HepG2 (cell line): ENCODE measurements around the gene LIPN. TPM values are rescaled to one million over a fixed set of nuclear protein-coding genes. Genes with fewer than 3 reads are reported as not detected.

ENCODE experiments used
- ATAC-seq: fragments of 200-7000 bp; cut with Tn5 transposase; 3 replicates; pipeline ENCODE4 v1.9.1; 2020; ENCODE audit warnings: mild to moderate bottlenecking, moderate library complexity
- BruUV-seq: library from RNA; stranded (reverse); fragments of 400-500 nt; replicated peaks from 2 replicates; lab custom pipeline; 2021; lab: Mats Ljungman, UMichigan
- CTCF ChIA-PET: fragments of 300-600 bp; formaldehyde crosslinking; extraction: SDS; loops from one replicate; lab custom pipeline; 2021; ENCODE audit warnings: low total read pairs, inconsistent platforms, low intra/inter-chr PET ratio; lab: Yijun Ruan, JAX
- POLR2A ChIA-PET: fragments of 350-600 bp; sonication (Branson Sonifier 250); formaldehyde crosslinking; loops from one replicate; lab custom pipeline; 2020; ENCODE audit warnings: antibody characterized with exemption, inconsistent platforms; lab: Yijun Ruan, JAX
- DNase-seq: peaks from one replicate; pipeline ENCODE4 v3.0.0-alpha.2; 2015; ENCODE audit warnings: low spot score
- FAIRE-seq: peaks from 3 replicates; lab custom pipeline; 2011; peaks lifted over from hg19 to GRCh38; lab: Jason Lieb, UNC
- H2AFZ ChIP-seq: one replicate; pipeline ENCODE4 v1.6.1; 2011; ENCODE audit warnings: low read length, inconsistent platforms
- H3K27ac ChIP-seq: fragments of 300-600 bp; 3 replicates; pipeline ENCODE4 v1.8.0; 2011; ENCODE audit warnings: mixed run types, mild to moderate bottlenecking, mixed read lengths, low read length, inconsistent platforms; ENCODE audit not compliant: insufficient read depth; ENCODE audit errors: extremely low read length
- H3K27me3 ChIP-seq, 2 experiments: fragments of 200-600 bp in 1 of 2; 2 replicates in 1 of 2; 3 replicates in 1 of 2; pipeline versions ENCODE4 v1.6.0 to v1.8.0; 2011; ENCODE audit warnings: low read length in 2 of 2, mild to moderate bottlenecking in 2 of 2, moderate library complexity in 2 of 2, inconsistent platforms in 1 of 2; ENCODE audit not compliant: insufficient read depth in 2 of 2, control insufficient read depth in 1 of 2
- H3K36me3 ChIP-seq, 2 experiments: fragments of 200-600 bp in 1 of 2; replicated peaks in 1 of 2; 2 replicates in 1 of 2; 3 replicates in 1 of 2; pipeline versions ENCODE4 v1.5.1 to v1.8.0; 2011; ENCODE audit warnings: low read length in 2 of 2, inconsistent platforms in 1 of 2; ENCODE audit not compliant: insufficient read depth in 2 of 2, control insufficient read depth in 1 of 2
- H3K4me1 ChIP-seq: 2 replicates; pipeline ENCODE4 v1.5.1; 2012; ENCODE audit warnings: low read length, inconsistent platforms; ENCODE audit not compliant: insufficient read depth
- H3K4me2 ChIP-seq: 2 replicates; pipeline ENCODE4 v1.6.0; 2011; ENCODE audit warnings: low read depth, low read length, inconsistent platforms
- H3K4me3 ChIP-seq, 3 experiments: fragments of 200-600 bp in 1 of 3; sonication (generic), shearing (Covaris generic) in 1 of 3; replicated peaks in 1 of 3; 2 replicates each; pipeline ENCODE4 v1.5.1; 2011 to 2016; ENCODE audit warnings: low read length in 3 of 3, inconsistent platforms in 2 of 3, low read depth in 2 of 3, mild to moderate bottlenecking in 2 of 3, control low read depth in 1 of 3, mixed read lengths in 1 of 3; ENCODE audit not compliant: insufficient read depth in 1 of 3
- H3K79me2 ChIP-seq: one replicate; pipeline ENCODE4 v1.6.1; 2011; ENCODE audit warnings: low read length, inconsistent platforms; ENCODE audit not compliant: insufficient read depth
- H3K9ac ChIP-seq: 2 replicates; pipeline ENCODE4 v1.6.0; 2011; ENCODE audit warnings: mild to moderate bottlenecking, low read depth, low read length, inconsistent platforms; ENCODE audit not compliant: insufficient read depth
- H3K9me3 ChIP-seq: 2 replicates; pipeline ENCODE4 v1.5.1; 2012; ENCODE audit warnings: mild to moderate bottlenecking, low read length
- H4K20me1 ChIP-seq: 2 replicates; pipeline ENCODE4 v1.6.0; 2011; ENCODE audit warnings: inconsistent platforms, mild to moderate bottlenecking, low read length, moderate library complexity; ENCODE audit not compliant: insufficient read depth
- DMTF1 ChIP-seq: sonication (generic); formaldehyde crosslinking; IDR thresholded peaks from 2 replicates; pipeline ENCODE4 v1.4.0; 2020; ENCODE audit warnings: mild to moderate bottlenecking, missing genetic modification reagents
- EED ChIP-seq: sonication (generic); formaldehyde crosslinking; IDR thresholded peaks from 2 replicates; pipeline ENCODE4 v1.5.0; 2020; ENCODE audit warnings: mild to moderate bottlenecking, missing genetic modification reagents
- GABPB1 ChIP-seq: IDR thresholded peaks from 2 replicates; pipeline ENCODE4 v1.6.1; 2016; ENCODE audit warnings: mild to moderate bottlenecking, missing genetic modification reagents, moderate library complexity, missing compliant biosample characterization
- KAT8 ChIP-seq: IDR thresholded peaks from 2 replicates; pipeline ENCODE4 v1.6.1; 2016; ENCODE audit warnings: missing genetic modification reagents, missing compliant biosample characterization
- KDM5A ChIP-seq: fragments of 200-600 bp; sonication (generic); IDR thresholded peaks from 2 replicates; pipeline ENCODE4 v1.7.0; 2018; ENCODE audit warnings: antibody characterized with exemption, mild to moderate bottlenecking, low read length, borderline replicate concordance
- KDM6A ChIP-seq: IDR thresholded peaks from 2 replicates; pipeline ENCODE4 v1.6.1; 2016; ENCODE audit warnings: low read depth
- PRMT3 ChIP-seq: sonication (generic); formaldehyde crosslinking; IDR thresholded peaks from 2 replicates; pipeline ENCODE4 v1.8.1; 2022; ENCODE audit warnings: low read depth, mild to moderate bottlenecking, moderate library complexity, missing genetic modification reagents, borderline replicate concordance
- THAP8 ChIP-seq: sonication (generic); formaldehyde crosslinking; IDR thresholded peaks from 2 replicates; pipeline ENCODE4 v1.5.1; 2020; ENCODE audit warnings: missing genetic modification reagents, mild to moderate bottlenecking, borderline replicate concordance
- TIGD3 ChIP-seq: sonication (generic); formaldehyde crosslinking; IDR thresholded peaks from 2 replicates; pipeline ENCODE4 v1.5.1; 2020; ENCODE audit warnings: mild to moderate bottlenecking, missing genetic modification reagents, borderline replicate concordance
- TMF1 ChIP-seq: sonication (generic); formaldehyde crosslinking; IDR thresholded peaks from 2 replicates; pipeline ENCODE4 v1.8.1; 2022; ENCODE audit warnings: low read depth, missing genetic modification reagents
- ZNF234 ChIP-seq: sonication (generic); formaldehyde crosslinking; conservative IDR thresholded peaks from 2 replicates; pipeline ENCODE4 v1.5.1; 2020; ENCODE audit warnings: mild to moderate bottlenecking, missing genetic modification reagents
- ZNF34 ChIP-seq: sonication (generic); formaldehyde crosslinking; IDR thresholded peaks from 2 replicates; pipeline ENCODE4 v1.4.0; 2020; ENCODE audit warnings: mild to moderate bottlenecking, missing genetic modification reagents, borderline replicate concordance
- ZNF362 ChIP-seq: sonication (generic); formaldehyde crosslinking; IDR thresholded peaks from 2 replicates; pipeline ENCODE4 v1.4.0; 2020; ENCODE audit warnings: missing genetic modification reagents, mild to moderate bottlenecking, borderline replicate concordance
- ZNF510 ChIP-seq: sonication (generic); formaldehyde crosslinking; IDR thresholded peaks from 2 replicates; pipeline ENCODE4 v1.4.0; 2020; ENCODE audit warnings: low read depth, mild to moderate bottlenecking, missing genetic modification reagents
- ZNF550 ChIP-seq: sonication (generic); formaldehyde crosslinking; IDR thresholded peaks from 2 replicates; pipeline ENCODE4 v1.4.0; 2020; ENCODE audit warnings: mild to moderate bottlenecking, missing genetic modification reagents, borderline replicate concordance
- ZNF704 ChIP-seq: sonication (generic); formaldehyde crosslinking; IDR thresholded peaks from 2 replicates; pipeline ENCODE4 v1.8.1; 2023; ENCODE audit warnings: mild to moderate bottlenecking, inconsistent platforms, moderate library complexity, missing genetic modification reagents, borderline replicate concordance
- ZNF780A ChIP-seq: sonication (generic); formaldehyde crosslinking; IDR thresholded peaks from 2 replicates; pipeline ENCODE4 v1.8.0; 2022; ENCODE audit warnings: mild to moderate bottlenecking, missing genetic modification reagents, moderate library complexity
- ZNF782 ChIP-seq: sonication (generic); formaldehyde crosslinking; IDR thresholded peaks from 2 replicates; pipeline ENCODE4 v1.4.0; 2020; ENCODE audit warnings: missing genetic modification reagents, mild to moderate bottlenecking, borderline replicate concordance
- WGBS: methylation state at CpG from one replicate; pipeline ENCODE4 v1.1.6; 2017; ENCODE audit warnings: low lambda C conversion rate; 5-methylcytosine and 5-hydroxymethylcytosine counted together
- in situ Hi-C: cut with HindIII; loops from 2 replicates; pipeline ENCODE4 v1.10.0; 2017; ENCODE audit warnings: low pct_unique_long_range_greater_than_20kb; ENCODE audit not compliant: extremely low pct_ligation_motif_present
- intact Hi-C: fragments of 100-400 bp; cut with micrococcal nuclease; formaldehyde crosslinking; loops from one replicate; pipeline ENCODE4 v1.10.0; 2022; ENCODE audit not compliant: unreplicated experiment
- polyA plus RNA-seq, 8 experiments: library from polyadenylated mRNA; depleted of rRNA in 3 of 8; stranded (reverse) in 7 of 8; unstranded in 1 of 8; fragments of >200 nt; fragmentation: Illumina TruSeq in 4 of 8; extraction: Trizol in 4 of 8; gene quantifications; 2 replicates each; pipeline versions ENCODE4 v1.2.1 to v1.2.3, GENCODE V29; 2011 to 2016; ENCODE audit warnings: low read depth in 4 of 8, missing spikeins in 1 of 8, mixed read lengths in 1 of 8; ENCODE audit not compliant: insufficient read depth in 1 of 8
- total RNA-seq, 5 experiments: library from RNA; depleted of rRNA; stranded (reverse); fragments of >200 nt; fragmentation: Illumina TruSeq; extraction: Trizol; gene quantifications; 2 replicates each; pipeline ENCODE4 v1.2.3, GENCODE V29; 2016; ENCODE audit warnings: low read depth in 1 of 5

LIPN gene
- total and polyA plus RNA-seq, 2 of the 13 experiments (the other 11 are each of a cell fraction or from before 2014, with no cell fraction given), result not detected

- TF ChIP-seq TIGD3 (no peak), ZNF234 (CRISPR knock-in tag) (no peak), GABPB1 (no peak), TMF1 (CRISPR knock-in tag) (no peak)
Measured at GRCh38 chr10:88731296-88731695, 28.5 kb upstream of the LIPN start (continued).

GRCh38 chr10:88733215-88733614 lies 26.6 kb upstream of the LIPN start:
- DNase-seq (no peak), ATAC-seq (no peak), FAIRE-seq (no peak)
- Histone ChIP-seq H3K4me3 (no peak overlapping the region), H3K27me3 (no peaks in the 10 kb centered on the region; a peak in 1 of 5 replicates), H3K4me2 (no peak overlapping the region), H3K4me1 (no peaks in the 10 kb centered on the region), H3K9me3 (no peaks in the 10 kb centered on the region), H2AFZ (no peak overlapping the region), H3K79me2 (no peaks in the 10 kb centered on the region), H3K36me3 (no peaks in the 10 kb centered on the region), H3K9ac (no peak overlapping the region), H3K27ac (no peak overlapping the region), H4K20me1 (no peaks in the 10 kb centered on the region)
- intact Hi-C loops (no loop called here), in situ Hi-C loops (no loop called here)
- WGBS, result 2% methylated on average over 2 of the region's 2 CpGs
- ChIA-PET CTCF (no interaction called here), POLR2A (no interaction called here)
- no TSS peak for BruUV-seq
- TF ChIP-seq ZNF510 (CRISPR knock-in tag), result no peak
- no peak for TF ChIP-seq KDM5A
- TF ChIP-seq THAP8 (CRISPR knock-in tag), result no peak
- TF ChIP-seq ZNF782 (CRISPR knock-in tag), result no peak
- TF ChIP-seq ZNF550 (CRISPR knock-in tag), result no peak
- no peak for TF ChIP-seq DMTF1
- TF ChIP-seq PRMT3, result no peak
- TF ChIP-seq KAT8, result no peak
- TF ChIP-seq ZNF704 (CRISPR knock-in tag), result no peak
- TF ChIP-seq ZNF34 (CRISPR knock-in tag), result no peak
- no peak for TF ChIP-seq EED (CRISPR knock-in tag)
- no peak for TF ChIP-seq ZNF362 (CRISPR knock-in tag)
- TF ChIP-seq ZNF780A (CRISPR knock-in tag), result no peak
- TF ChIP-seq KDM6A (CRISPR knock-in tag), result no peak
